Colon (tissue), 2 donors: ENCODE data around the gene PCDHGA8.
"Not testable (repeated sequence)": the region's sequence is repeated elsewhere in the genome, so short reads cannot be mapped to it uniquely, and the experiment has no call there.

Source experiments
- FAIRE-seq: peaks from 2 replicates; lab custom pipeline; 2012; peaks lifted over from hg19 to GRCh38; lab: Jason Lieb, UNC
- donor health status: control.
- donor health status: control.

Gene PCDHGA8

DNA sequence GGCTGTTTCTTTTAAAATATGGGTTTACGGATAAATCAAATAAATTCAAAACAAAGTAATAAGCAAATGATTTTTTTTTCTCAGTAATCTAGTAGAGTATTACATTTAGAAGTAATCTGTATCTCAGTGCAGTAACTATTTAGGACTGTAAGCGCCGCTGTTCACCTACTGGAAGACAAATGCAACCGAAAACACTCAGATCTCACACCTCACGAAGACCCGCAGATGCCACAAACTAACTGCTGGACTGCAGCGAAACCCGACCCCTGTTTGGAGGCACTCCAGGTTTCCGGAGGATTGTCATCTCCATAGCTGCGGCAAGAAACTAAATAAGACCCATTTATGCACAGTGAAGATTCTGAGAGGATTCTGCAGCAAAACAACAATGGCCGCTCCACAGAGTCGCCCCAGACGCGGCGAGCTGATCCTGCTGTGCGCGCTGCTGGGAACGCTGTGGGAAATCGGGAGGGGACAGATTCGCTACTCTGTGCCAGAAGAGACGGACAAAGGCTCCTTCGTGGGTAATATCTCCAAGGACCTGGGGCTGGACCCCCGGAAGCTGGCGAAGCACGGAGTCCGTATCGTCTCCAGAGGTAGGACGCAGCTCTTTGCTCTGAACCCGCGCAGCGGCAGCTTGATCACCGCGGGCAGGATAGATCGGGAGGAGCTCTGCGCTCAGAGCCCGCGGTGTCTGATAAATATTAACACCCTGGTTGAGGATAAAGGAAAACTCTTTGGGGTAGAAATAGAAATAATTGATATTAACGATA lies at the start of gene PCDHGA8:
PCDHGA8 (plus strand) TSS at position 205 of the 770 bp plus-strand sequence; CDS start at position 386, 181 bp downstream.
- no peak for FAIRE-seq

DNA sequence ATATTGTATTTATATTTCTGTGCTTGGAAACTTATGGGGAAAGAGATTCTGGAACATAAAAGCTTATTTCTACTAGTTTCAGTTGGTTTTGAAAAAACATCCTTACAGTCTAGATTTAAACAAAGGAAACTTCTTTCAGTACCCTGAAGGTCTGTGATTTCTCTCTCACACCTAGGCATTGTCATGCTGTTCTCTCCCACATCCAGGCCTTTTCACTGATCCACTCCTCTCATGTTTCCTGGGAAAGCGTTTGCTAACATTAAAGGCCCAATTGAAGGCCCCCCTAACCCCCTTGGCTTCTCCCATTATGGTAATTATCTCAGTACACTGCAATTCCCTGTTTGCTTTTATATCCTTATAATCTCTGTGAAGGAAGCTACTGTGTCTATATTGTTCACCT lies 49.7 kb upstream of the PCDHGA8 start:
- no peak for FAIRE-seq

GRCh38 chr5:141343242-141343952 lies 49.0 kb upstream of the PCDHGA8 start, which contains the start of gene PCDHGA3:
Gene PCDHGA3, plus strand, starts transcription at chr5:141343829. Its CDS starts 205 bp downstream, at chr5:141344034.
- FAIRE-seq, result no peak

- FAIRE-seq, result no peak
Observed at GRCh38 chr5:141343953-141344463, 48.4 kb upstream of the PCDHGA8 start.

GRCh38 chr5:141345327-141345726 lies 47.1 kb upstream of the PCDHGA8 start:
- no peak for FAIRE-seq

DNA sequence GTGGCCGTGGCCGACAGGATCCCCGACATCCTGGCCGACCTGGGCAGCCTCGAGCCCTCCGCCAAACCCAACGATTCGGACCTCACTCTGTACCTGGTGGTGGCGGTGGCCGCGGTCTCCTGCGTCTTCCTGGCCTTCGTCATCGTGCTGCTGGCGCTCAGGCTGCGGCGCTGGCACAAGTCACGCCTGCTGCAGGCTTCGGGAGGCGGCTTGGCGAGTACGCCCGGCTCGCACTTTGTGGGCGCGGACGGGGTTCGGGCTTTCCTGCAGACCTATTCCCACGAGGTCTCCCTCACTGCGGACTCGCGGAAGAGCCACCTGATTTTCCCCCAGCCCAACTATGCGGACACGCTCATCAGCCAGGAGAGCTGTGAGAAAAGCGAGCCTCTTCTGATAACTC lies 46.4 kb upstream of the PCDHGA8 start:
- not testable (repeated sequence) for FAIRE-seq

DNA sequence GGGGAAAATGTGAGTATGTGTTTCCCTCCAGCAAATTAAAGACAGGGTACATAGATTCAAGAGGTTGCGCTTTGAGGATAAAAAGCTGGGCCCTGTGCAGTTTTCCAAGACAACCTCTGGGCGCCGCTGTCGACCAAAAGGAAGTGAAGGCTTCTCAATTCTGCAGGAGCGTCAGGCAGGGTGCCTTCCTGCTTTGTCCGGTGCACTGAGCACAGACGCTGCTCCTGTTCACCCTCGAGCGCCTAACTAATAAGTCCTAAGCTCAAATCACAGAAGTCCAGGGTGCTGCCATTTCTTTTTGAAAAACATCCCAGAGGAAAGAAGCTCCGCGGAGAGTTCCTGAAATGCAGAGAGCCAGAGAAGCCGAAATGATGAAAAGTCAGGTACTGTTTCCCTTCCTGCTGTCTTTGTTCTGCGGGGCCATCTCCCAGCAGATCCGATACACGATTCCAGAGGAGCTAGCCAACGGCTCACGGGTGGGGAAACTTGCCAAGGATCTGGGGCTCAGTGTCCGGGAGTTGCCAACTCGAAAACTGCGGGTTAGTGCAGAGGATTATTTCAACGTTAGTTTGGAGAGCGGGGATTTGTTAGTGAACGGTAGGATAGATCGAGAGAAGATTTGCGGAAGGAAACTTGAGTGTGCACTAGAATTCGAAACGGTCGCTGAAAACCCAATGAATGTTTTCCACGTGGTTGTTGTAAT lies 42.4 kb upstream of the PCDHGA8 start, which contains the start of gene PCDHGB1:
PCDHGB1 (plus strand) TSS at position 183 of the 703 bp plus-strand sequence; CDS start at position 345, 162 bp downstream.
- no peak for FAIRE-seq

DNA sequence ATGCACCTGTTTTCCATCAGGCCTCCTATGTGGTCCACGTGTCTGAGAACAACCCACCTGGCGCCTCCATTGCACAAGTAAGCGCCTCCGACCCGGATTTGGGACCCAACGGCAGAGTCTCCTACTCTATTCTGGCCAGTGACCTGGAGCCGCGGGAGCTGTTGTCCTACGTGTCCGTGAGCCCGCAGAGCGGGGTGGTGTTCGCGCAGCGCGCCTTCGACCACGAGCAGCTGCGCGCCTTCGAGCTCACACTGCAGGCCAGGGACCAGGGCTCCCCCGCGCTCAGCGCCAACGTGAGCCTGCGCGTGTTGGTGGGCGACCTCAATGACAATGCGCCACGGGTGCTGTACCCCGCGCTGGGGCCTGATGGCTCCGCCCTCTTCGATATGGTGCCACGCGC lies 40.8 kb upstream of the PCDHGA8 start:
- FAIRE-seq, result no peak

DNA sequence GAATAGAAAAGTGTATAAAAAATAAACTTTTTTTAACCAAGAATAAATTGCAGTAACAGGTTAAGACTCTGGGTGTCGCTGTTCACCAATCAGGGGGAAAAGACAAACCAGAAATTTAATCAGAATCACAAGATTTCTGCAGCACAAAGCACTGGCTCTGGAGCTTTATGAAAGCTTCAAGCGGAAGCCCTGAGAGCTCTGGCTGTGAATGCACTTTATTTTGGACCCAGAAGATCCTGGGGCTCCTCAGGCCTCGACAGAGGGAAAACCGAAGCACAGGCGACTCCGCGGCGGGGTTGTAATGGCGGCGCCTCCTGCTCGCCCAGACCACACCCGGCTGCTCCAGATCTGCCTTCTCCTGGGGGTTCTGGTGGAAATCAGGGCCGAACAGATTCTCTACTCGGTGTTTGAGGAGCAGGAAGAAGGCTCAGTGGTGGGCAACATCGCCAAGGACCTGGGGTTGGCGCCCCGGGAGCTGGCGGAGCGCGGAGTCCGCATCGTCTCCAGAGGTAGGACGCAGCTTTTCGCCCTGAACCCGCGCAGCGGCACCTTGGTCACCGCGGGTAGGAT lies 37.4 kb upstream of the PCDHGA8 start, which contains the start of gene PCDHGA4:
PCDHGA4 (plus strand) TSS at position 122 of the 570 bp plus-strand sequence; CDS start at position 209, 87 bp downstream.
- FAIRE-seq, result no peak

GRCh38 chr5:141355641-141356040 lies 36.8 kb upstream of the PCDHGA8 start:
- FAIRE-seq, result no peak

GRCh38 chr5:141356133-141356532 lies 36.3 kb upstream of the PCDHGA8 start:
- FAIRE-seq, result no peak

DNA sequence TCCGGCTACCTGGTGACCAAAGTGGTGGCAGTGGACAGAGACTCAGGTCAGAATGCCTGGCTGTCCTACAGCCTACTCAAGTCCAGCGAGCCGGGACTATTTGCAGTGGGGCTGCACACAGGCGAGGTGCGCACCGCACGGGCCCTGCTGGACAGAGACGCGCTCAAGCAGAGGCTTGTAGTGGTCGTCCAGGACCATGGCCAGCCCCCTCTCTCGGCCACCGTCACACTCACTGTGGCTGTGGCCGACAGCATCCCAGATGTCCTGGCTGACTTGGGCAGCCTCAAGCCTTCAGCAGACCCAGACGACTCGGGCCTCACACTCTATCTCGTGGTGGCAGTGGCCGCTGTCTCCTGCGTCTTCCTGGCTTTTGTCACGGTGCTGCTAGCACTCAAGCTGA lies 35.5 kb upstream of the PCDHGA8 start:
- FAIRE-seq, result no peak

DNA sequence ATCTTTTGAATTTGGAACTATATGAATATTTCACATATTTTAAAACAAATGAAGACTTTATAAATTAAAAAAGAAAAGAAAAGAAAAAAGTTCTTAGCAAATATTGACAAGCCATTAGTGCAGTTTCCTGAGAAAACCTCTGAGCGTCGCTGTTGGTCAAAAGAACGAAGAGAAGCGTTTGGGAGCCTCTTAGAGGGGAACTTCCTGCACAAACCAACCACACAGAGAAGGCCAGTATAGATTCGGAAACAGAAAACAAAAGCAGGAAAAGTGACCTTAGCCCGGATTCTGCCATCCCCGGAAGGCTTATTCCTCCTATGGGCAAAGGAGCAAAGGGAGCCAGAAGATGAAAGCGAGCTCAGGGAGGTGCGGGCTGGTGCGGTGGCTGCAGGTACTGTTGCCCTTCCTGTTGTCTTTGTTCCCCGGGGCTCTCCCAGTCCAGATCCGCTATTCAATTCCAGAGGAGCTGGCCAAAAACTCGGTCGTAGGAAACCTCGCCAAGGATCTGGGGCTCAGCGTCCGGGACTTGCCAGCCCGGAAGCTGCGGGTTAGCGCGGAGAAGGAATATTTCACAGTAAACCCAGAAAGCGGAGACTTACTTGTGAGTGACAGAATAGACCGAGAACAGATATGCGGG lies 32.5 kb upstream of the PCDHGA8 start, which contains the start of gene PCDHGB2:
PCDHGB2 (plus strand) TSS at position 205 of the 637 bp plus-strand sequence; CDS start at position 347, 142 bp downstream.
- no peak for FAIRE-seq

GRCh38 chr5:141360685-141361084 lies 31.7 kb upstream of the PCDHGA8 start:
- no peak for FAIRE-seq

- FAIRE-seq, result no peak
Observed at GRCh38 chr5:141362719-141363118, 29.7 kb upstream of the PCDHGA8 start.

GRCh38 chr5:141363952-141364660 lies 28.3 kb upstream of the PCDHGA8 start, which contains the start of gene PCDHGA5:
Gene PCDHGA5, plus strand, starts transcription at chr5:141364162. Its CDS starts 169 bp downstream, at chr5:141364331.
- FAIRE-seq, result no peak

- no peak for FAIRE-seq
Observed at GRCh38 chr5:141366016-141366896, 26.2 kb upstream of the PCDHGA8 start.

DNA sequence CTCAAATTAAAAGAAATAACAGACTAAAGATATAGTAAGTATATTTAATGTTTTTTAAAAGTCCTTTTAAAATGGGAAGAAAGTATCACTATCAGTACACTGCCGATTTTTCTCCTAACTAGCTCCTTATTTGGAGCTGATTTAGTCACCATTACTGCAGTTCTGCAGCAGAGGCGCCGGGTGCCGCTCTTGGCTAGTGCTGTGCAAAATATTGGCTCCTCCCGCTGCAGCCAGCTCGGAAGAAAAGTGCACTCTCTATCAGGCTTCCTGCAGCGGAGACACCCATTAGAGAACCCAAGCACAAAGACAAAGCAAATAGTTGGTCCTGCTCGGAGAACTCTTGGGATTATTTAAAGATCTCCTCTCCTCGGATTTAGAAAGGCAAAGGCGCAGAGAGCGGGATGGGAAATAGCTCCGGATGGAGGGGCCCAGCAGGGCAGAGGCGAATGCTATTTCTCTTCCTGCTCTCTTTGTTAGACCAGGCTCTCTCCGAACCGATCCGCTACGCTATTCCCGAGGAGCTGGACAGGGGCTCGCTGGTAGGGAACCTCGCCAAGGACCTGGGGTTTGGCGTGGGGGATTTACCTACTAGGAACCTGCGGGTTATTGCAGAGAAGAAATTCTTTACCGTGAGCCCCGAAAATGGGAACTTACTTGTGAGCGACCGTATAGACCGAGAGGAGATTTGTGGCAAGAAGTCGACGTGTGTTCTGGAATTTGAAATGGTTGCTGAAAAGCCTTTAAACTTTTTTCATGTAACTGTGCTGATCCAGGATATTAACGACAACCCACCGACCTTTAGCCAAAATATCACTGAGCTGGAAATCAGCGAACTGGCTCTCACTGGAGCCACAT lies 22.2 kb upstream of the PCDHGA8 start, which contains the start of gene PCDHGB3:
PCDHGB3 (plus strand) TSS at position 249 of the 855 bp plus-strand sequence; CDS start at position 402, 153 bp downstream.
- FAIRE-seq, result no peak
